HG02642 (cell line): ENCODE results near the gene LXN.

Experiments used
- ATAC-seq: cut with Tn5 transposase; IDR thresholded peaks from one replicate; pipeline ENCODE4 v1.9.1; 2021; ENCODE audit warnings: mild to moderate bottlenecking; ENCODE audit not compliant: unreplicated experiment, poor library complexity

The LXN gene

GRCh38 chr3:158678687-158679086 lies 6.2 kb upstream of the LXN start:
- ATAC-seq = no peak

DNA sequence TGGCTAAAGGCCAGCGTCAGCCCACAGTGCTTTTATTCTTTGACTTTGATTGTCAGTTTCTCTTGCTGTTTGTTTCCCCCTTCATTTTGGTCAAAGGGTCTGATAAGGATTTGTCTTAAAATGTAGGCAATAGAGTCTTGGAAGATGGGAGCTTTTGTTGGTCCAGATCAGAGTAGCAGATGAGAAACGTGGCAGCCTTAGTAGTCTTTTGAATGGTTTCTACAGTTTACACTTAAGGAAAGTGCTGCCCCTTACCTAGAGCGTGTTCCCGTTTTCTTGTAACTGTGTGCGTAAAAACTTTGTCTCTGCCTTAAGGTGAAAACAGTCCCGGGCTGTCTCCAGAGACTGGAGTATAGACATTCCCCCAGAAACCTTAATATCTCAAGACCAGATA lies 630 bp downstream of the LXN start:
- peak; percentile 12 for ATAC-seq

DNA sequence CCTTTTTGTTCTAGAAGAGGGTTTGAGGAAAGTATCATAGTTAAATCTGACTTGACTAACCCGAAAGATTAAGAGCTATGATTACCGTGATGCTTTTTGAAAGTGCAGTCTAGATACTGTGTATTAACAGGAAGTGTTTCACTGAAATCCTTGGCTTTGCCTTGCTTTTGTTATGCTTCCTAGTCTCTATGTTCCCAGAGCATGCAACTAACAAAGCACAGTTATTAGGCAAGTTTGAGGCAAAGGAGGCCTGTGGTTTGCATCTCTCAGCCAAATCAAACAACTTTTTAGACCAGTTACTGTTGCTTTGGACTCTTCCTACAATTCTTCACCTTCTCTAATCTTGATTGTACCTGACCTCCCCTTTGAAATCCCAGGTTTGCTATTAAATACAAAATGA lies 3.9 kb downstream of the LXN start:
- no peak for ATAC-seq

- no peak for ATAC-seq
These were observed 6.0 kb downstream of the LXN start for GRCh38 chr3:158666416-158666815.

- no peak for ATAC-seq
These were observed 8.6 kb downstream of the LXN start for GRCh38 chr3:158663832-158664231.

DNA sequence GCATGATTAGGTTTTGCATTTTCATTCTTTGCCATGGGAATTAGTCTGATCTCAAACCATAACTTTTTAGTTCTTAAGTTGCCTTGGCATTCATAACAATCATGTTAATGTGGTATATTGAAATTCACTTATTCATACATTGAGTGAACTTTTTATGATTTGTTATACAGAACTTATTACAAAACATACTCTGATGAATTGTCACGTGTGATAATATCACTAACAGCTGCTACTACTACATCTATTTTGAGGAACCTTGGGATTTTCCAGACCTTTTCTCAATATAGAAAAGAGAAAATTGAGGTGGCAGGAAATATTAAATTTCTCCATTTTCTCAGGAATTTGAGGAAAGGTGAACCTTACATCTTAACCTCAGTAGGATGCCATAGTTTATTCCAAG lies 9.2 kb downstream of the LXN start:
- no peak for ATAC-seq

- no peak for ATAC-seq
These were observed 11.7 kb downstream of the LXN start for GRCh38 chr3:158660711-158661110.

- peak; percentile 81 for ATAC-seq
These were observed 12.8 kb downstream of the LXN start for GRCh38 chr3:158659454-158660237.

GRCh38 chr3:158658889-158659288 lies 13.6 kb downstream of the LXN start:
- ATAC-seq = no peak

DNA sequence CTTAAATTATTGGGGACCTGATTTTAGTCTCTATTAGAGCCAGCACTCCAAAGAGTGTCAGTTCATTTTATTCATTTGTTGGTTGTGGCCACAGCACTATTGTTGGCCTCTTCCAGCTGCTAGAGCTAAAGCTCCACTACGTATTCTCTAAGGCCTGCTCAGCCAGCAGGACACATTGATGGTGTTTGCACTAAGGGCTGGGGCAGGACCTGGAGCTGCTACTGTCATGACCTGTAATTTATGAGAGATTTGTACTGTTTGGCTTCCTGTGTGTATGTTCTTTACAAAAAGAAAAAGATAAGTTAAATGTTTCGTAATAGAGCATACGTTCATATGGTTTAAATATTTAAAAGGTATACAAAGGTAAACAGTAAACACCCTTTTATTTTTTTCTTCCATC lies 20.0 kb downstream of the LXN start:
- no peak for ATAC-seq

GRCh38 chr3:158651192-158651591 lies 21.3 kb downstream of the LXN start:
- no peak for ATAC-seq

DNA sequence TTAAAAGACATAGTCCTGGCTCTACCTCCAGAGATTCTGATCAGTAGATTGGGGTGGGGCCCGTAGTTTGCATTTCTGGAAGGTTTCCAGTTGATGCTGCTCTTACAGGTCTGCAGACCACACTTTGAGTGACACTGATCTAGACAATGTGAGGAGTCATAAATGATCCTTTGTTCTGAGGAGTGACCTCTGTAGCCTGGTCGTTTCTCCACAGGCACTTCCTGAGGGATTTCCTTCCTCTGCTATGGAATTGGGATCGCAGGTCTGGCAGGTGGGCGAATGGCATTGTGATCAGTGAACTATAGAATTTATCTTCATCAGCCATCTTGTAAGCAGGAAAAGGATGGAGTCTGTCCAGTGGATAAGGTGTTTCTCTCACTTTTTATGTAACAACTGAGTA lies 22.7 kb downstream of the LXN start:
- no peak for ATAC-seq

GRCh38 chr3:158644345-158644908 lies 28.0 kb downstream of the LXN start, which contains the start of gene GFM1:
Gene GFM1 (plus strand): TSS chr3:158644527. CDS start chr3:158644635, 108 bp downstream.
- peak; percentile 98 for ATAC-seq

DNA sequence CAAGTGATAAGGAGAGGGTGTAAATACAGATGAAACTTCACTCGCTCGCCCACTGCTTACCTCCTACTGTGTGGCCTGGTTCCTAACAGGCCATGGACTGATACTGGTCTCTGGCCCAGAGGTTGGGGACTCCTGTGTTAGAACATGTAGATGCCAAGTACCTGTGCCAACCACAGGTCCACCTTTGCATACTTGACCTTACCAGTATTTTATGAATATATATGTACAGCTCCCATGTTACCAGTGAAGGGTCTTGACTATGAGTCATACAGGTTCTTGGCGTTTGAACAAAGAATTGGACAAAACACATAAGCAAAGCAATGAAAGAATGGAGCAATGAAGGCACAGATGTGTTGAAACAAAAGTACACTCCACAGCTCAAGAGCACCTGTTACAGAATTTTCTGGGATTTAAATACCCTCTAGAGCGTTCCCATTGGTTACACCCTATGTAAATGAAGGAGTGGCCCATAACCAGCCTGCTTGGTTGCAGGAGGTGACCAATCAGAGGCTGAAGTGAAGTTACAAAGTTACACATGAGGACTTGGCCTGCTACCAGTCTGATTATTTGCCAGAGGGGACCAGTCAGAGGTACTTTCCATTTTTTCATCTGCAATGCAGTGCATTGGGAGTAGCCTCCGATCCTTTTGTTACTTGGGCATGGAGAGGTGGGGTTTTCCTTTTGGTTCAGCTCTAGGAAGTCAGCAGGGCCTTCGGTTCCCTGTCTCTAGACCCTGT lies 29.8 kb downstream of the LXN start:
- ATAC-seq = no peak

GRCh38 chr3:158642005-158642404 lies 30.4 kb downstream of the LXN start:
- no peak for ATAC-seq

- ATAC-seq = no peak
These were observed 31.8 kb downstream of the LXN start for GRCh38 chr3:158640646-158641045.

- ATAC-seq = no peak
These were observed 40.5 kb downstream of the LXN start for GRCh38 chr3:158631981-158632380.

DNA sequence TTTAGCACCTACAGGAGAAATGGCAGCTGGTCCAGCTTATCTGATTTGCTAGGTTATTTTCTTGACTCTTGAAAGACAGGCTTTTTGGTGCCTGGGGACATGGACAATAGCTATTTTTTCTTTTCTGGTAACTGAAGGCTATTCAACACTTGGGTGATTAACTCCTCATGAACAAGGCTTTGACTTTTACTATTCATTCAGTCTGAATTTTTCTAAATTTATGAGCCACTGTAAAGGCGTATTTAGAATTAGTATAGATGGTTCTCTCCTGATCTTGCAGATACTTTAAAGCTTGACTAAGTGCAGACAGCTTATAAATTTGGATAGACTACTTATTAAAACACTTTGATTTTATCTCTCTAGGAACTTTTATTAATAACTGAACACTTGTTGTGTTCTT lies 46.6 kb downstream of the LXN start:
- no peak for ATAC-seq

GRCh38 chr3:158617982-158618875 lies 54.2 kb downstream of the LXN start:
- no peak for ATAC-seq
